Naive B cell (primary cell): ENCODE data around the gene SEZ6. TPM values are rescaled to one million over a fixed set of nuclear protein-coding genes. Genes with fewer than 3 reads are reported as not detected.
A peak's percentile ranks its signal among the peaks of the same experiment; 100 is the strongest.

ENCODE experiments used
- ATAC-seq, 2 donors: fragments of 150-1000 bp; cut with Tn5 transposase; 2 replicates each; pipeline ENCODE4 v1.10.0; 2021; ENCODE audit warnings: low read depth in 2 of 2, mild to moderate bottlenecking in 2 of 2, moderate library complexity in 2 of 2
- DNase-seq: peaks from one replicate; pipeline ENCODE4 v3.0.0; 2022
- H3K27ac Mint-ChIP-seq, 6 donors: one replicate each; pipeline ENCODE4 v1.8.0; 2020 to 2022; ENCODE audit warnings: mild to moderate bottlenecking in 6 of 6, mixed read lengths in 6 of 6, moderate library complexity in 5 of 6, inconsistent platforms in 2 of 6
- H3K27me3 Mint-ChIP-seq, 3 donors: one replicate each; pipeline ENCODE4 v1.8.0; 2021 to 2022; ENCODE audit warnings: mixed read lengths in 3 of 3, mild to moderate bottlenecking in 1 of 3
- H3K36me3 Mint-ChIP-seq, 2 donors: one replicate each; pipeline ENCODE4 v1.8.0; 2020 to 2022; ENCODE audit warnings: mixed read lengths in 2 of 2, inconsistent platforms in 1 of 2, mild to moderate bottlenecking in 1 of 2
- H3K4me1 Mint-ChIP-seq, 3 donors: one replicate each; pipeline ENCODE4 v1.8.0; 2020 to 2022; ENCODE audit warnings: mixed read lengths in 3 of 3, inconsistent platforms in 1 of 3, mild to moderate bottlenecking in 1 of 3, moderate library complexity in 1 of 3
- H3K4me3 Mint-ChIP-seq, 8 donors: one replicate each; pipeline ENCODE4 v1.8.0; 2020 to 2022; ENCODE audit warnings: mild to moderate bottlenecking in 8 of 8, mixed read lengths in 8 of 8, moderate library complexity in 8 of 8, inconsistent platforms in 2 of 8
- H3K9me3 Mint-ChIP-seq, 7 donors: one replicate each; pipeline ENCODE4 v1.8.0; 2020 to 2022; ENCODE audit warnings: mixed read lengths in 7 of 7, mild to moderate bottlenecking in 5 of 7, inconsistent platforms in 2 of 7, moderate library complexity in 1 of 7
- polyA plus RNA-seq, 6 donors: library from polyadenylated mRNA; unstranded; fragments of 300-500 nt; fragmentation: Illumina TruSeq; gene quantifications; one replicate each; pipeline ENCODE4 v1.2.3, GENCODE V29; 2021; ENCODE audit warnings: low read depth in 6 of 6

The SEZ6 gene
- polyA plus RNA-seq, 6 donors from 2014 or later = 0.41 to 3.6 (median 1.7) TPM

DNA sequence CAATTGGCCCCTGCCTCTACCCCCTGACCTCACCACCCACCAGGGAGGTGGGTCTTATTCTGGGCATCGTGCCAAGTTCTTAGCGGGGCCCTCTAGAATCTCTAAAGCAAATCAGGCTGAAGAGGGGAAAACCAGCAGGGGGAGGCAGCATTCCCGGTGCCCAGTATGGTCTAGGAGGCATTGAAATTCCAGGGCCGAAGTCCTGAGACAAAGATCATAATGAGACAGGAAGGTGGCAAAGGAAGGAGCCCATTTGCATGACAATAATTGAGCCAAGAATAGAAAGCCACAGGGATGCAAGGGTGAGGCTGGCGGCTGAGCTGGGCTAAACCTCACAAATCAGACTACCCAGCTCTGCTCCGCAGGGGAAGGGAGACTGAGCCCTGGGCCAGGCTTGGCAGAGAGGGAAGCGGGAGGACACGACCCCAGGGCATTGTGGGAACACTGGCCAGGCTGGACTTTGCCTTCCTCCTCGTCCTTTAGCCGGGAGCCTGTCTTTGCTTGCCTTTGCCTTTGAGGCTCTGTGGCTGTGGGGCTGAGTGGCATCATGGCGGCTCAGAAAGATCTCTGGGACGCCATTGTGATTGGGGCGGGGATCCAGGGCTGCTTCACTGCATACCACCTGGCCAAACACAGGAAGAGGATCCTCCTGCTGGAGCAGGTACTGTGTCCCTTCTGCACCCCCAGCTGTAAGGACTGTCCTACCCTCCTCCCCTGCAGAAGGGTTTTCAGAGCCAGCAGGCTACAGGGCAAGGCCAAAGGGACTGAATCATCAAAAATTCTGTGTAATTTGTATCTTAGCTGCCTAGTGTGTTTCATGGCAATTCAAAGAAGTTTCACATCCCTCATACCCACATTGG lies 37.1 kb upstream of the SEZ6 start, which contains the start of gene PIPOX:
Gene PIPOX (plus strand): TSS at position 463 of the 860 bp plus-strand sequence. CDS start 85 bp downstream, at position 548.
- Mint-ChIP-seq H3K9me3 (no peaks in the 10 kb centered on the region), H3K27me3 (peaks cover 4 to 12% (median 8%) of the 10 kb centered on the region in 3 donors), H3K27ac (peak within 1 kb of the TSS in 3 of 6 donors; percentile 65 to 79 (median 77)), H3K4me1 (peaks cover 15 to 24% (median 17%) of the 10 kb centered on the region in 3 donors), H3K4me3 (peak within 1 kb of the TSS in 5 of 8 donors; percentile 0 to 43 (median 30)), H3K36me3 (no peaks in the 10 kb centered on the region)
- peak; percentile 67 to 87 for ATAC-seq
- DNase-seq = no peak

DNA sequence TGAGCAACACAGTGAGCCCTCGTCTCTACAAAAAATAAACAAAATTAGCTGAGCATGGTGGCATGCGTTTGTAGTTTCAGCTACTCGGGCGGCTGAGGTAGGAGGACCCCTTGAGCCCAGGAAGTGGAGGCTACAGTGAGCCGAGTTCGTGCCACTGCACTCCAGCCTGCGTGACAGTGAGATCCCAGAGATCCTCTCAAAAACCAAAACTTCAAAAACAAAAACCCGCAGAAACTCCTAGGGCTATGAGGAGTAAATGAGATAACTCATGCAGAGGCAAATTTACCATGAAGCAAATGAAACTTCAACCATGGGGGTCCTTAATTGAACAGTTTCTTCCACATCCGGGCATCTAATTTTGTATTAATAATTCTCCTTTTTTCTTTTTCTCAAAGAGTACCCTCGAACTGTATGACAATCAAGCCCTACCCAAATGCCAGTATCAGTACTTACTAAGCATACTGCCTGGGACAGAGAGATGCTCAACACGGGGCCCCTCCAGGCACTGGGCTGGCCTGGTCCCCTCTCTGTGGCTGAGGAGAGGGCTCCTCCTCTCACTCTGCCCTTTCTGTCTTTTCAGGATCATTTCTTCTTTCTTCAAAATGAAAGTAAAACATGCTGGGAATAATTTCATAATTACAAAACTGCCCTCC lies 36.3 kb upstream of the SEZ6 start:
- Mint-ChIP-seq H3K27ac (peak overlapping the region in 1 of 6 donors; percentile 65), H3K9me3 (no peaks in the 10 kb centered on the region), H3K4me3 (peak overlapping the region in 4 of 8 donors; percentile 15 to 43 (median 30)), H3K36me3 (no peaks in the 10 kb centered on the region), H3K27me3 (peaks cover 4 to 12% (median 8%) of the 10 kb centered on the region in 3 donors), H3K4me1 (peaks cover 15 to 24% (median 17%) of the 10 kb centered on the region in 3 donors)
- no peak for DNase-seq
- ATAC-seq = no peak

DNA sequence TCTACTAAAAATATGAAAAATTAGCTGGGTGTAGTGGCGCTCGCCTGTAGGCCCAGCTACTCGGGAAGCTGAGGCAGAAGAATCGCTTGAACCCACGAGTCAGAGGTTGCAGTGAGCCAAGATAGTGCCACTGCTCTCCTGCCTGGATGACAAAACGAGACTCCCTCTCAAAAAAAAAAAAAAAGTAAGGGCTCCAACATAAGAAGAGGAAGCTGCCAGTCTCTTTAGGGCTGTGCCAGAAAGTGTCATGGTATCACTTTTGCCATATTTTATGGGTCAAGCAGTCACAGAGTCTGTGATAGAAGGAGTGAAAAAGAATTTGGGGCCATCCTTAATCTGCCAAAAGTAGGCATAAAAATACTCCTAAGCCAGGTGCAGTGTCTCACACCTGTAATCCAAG lies 35.7 kb upstream of the SEZ6 start:
- H3K27me3 Mint-ChIP-seq = peaks cover 4 to 9% (median 8%) of the 10 kb centered on the region in 3 donors
- no peaks in the 10 kb centered on the region for H3K9me3 Mint-ChIP-seq
- H3K4me1 Mint-ChIP-seq = peaks cover 15 to 24% (median 17%) of the 10 kb centered on the region in 3 donors
- H3K27ac Mint-ChIP-seq = no peak overlapping the region
- no peak for DNase-seq
- H3K36me3 Mint-ChIP-seq = no peaks in the 10 kb centered on the region
- peak overlapping the region in 1 of 8 donors; percentile 54 for H3K4me3 Mint-ChIP-seq
- ATAC-seq = no peak

DNA sequence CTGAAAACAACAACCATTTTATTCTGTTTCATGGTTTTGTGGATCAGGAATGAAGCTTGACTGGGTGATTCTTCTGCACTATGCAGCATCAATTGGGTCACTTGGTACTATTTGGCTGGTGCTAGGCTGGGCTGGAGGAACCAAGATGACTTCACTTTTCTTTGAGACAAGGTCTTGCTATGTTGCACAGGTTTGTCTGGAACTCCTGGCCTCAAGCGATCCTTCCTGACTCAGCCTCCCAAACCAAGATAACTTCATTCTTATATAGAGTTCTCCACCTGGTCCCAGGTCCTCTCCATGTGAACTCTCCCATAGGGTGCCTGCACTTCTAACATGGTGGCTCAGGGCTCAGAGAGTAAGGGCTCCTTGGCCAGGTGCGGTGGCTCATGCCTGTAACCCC lies 35.3 kb upstream of the SEZ6 start:
- no peak for ATAC-seq
- Mint-ChIP-seq H3K27ac (no peak overlapping the region), H3K9me3 (no peaks in the 10 kb centered on the region), H3K4me1 (peaks cover 15 to 24% (median 17%) of the 10 kb centered on the region in 3 donors), H3K36me3 (no peaks in the 10 kb centered on the region), H3K4me3 (peak overlapping the region in 1 of 8 donors; percentile 54), H3K27me3 (peaks cover 4 to 9% (median 4%) of the 10 kb centered on the region in 3 donors)
- no peak for DNase-seq

DNA sequence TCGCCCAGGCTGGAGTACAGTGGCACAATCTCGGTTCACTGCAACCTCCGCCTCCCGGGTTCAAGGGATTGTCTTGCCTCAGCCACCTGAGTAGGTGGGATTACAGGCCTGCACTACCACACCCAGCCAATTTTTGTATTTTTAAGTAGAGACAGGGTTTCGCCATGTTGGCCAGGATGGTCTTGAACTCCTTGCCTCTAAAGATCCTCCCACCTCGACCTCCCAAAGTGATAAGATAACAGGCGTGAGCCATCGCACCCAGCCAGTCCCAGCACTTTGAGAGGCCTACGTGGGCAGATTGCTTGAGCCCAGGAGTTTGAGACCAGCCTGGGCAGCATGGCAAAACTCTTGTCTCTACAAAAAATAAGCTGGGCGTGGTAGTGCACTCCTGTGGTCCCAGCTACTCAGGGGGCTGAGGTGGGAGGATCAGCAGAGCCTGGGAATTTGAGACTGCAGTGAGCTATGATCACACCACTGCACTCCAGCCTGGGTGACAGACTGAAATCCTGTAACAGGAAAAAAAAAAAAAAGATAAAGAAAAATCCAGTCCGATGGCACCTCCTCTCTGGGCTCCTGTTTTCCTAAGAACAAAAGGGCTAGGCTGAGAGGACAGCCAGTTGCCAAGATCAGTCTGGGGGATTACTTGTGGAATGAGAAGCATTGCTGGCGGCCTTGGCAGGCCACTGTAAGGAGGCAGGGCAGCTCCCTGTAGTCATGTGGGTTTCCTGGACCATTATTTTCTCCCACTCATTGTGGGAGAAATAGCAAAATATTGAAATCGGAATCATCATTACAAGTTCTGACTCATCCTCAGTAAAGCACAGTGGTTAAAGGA lies 34.1 kb upstream of the SEZ6 start:
- DNase-seq (no peak), ATAC-seq (no peak)
- peaks cover 3 to 6% (median 4%) of the 10 kb centered on the region in 7 donors for H3K9me3 Mint-ChIP-seq
- H3K27me3 Mint-ChIP-seq = peaks cover 5 to 14% (median 9%) of the 10 kb centered on the region in 3 donors
- peaks cover 15 to 24% (median 17%) of the 10 kb centered on the region in 3 donors for H3K4me1 Mint-ChIP-seq
- H3K4me3 Mint-ChIP-seq = no peak overlapping the region
- H3K27ac Mint-ChIP-seq = no peak overlapping the region
- peaks cover 0 to 5% of the 10 kb centered on the region in 2 donors for H3K36me3 Mint-ChIP-seq

DNA sequence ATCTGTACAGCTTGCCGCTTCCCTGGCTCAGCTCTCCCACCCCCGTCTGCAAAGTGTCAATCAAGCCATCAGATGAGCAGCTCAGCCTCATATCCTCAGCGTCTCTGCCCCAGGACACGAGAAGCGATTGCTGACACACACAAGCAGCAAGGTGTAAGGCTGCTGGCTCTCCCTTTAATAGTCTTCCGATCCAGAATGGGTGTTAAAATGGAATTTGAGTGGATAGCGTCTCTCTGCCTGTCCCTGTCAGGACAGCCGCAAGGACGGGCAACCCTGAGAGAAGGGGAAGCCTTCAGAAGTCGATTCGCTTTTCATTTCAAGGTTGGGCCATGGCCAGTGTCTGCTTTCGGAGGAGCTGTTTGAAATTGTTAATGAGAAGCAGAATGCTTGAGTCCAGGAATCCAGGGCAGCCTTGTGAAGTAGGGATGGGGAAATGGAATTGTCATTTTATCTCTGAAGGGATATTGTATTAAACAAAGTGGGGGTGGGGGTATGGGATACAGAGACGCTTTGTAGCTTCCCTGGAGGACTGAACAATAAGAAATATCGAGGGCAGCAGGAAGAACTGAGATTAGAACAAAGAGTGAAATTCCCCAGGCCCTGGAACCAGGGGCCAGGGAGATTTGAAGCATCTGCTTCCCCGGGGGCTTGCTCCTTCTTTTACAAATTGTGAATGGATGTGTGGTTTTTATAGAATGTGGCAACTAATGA lies 32.4 kb upstream of the SEZ6 start:
- ATAC-seq (no peak), DNase-seq (no peak)
- H3K36me3 Mint-ChIP-seq = peaks cover 0 to 14% of the 10 kb centered on the region in 2 donors
- H3K4me1 Mint-ChIP-seq = peaks cover 10 to 21% (median 12%) of the 10 kb centered on the region in 3 donors
- H3K4me3 Mint-ChIP-seq = no peak overlapping the region
- H3K9me3 Mint-ChIP-seq = peaks cover 7 to 21% (median 15%) of the 10 kb centered on the region in 7 donors
- H3K27ac Mint-ChIP-seq = no peak overlapping the region
- H3K27me3 Mint-ChIP-seq = peaks cover 16 to 27% (median 22%) of the 10 kb centered on the region in 3 donors

DNA sequence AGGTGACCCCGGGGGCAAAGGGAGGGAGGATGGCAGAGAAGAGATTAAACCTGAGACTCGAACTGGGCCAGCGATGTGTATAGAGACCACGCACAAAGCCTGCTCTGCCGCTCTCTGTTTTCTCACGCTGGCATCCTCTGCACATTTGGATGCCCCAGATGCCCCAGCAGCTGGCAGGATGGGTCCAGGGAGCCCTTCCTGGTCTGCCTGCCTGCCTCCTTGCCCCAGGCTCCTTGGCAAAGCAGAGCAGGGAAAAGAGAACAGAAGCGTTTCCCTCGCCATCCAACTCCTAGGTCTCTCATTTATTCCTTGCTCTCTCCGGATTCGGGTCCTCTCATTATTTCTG lies 31.9 kb upstream of the SEZ6 start:
- Mint-ChIP-seq H3K27me3 (peaks cover 19 to 32% (median 27%) of the 10 kb centered on the region in 3 donors), H3K36me3 (peaks cover 0 to 14% of the 10 kb centered on the region in 2 donors), H3K4me1 (peaks cover 5 to 16% (median 7%) of the 10 kb centered on the region in 3 donors), H3K4me3 (no peak overlapping the region), H3K27ac (no peak overlapping the region), H3K9me3 (peaks cover 7 to 21% (median 15%) of the 10 kb centered on the region in 7 donors)
- ATAC-seq (no peak), DNase-seq (no peak)

DNA sequence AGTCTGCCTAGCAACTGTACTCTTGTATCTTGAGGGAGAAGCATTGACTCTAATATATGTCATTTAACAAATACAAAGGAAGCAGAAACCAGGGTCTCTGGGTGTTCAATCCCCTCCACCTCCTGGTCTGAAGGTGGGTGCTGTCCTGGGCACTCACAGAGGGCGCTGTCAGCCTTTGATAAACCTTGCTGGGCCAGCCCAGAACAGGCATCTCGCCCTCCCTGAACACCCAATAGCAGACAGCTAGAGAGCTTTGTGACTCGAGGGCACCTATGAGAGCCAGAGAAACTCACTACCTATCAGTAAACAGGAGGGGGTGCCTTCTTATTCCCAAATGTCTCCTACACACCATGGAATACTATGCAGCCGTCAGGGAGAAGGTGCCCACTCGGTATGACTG lies 30.8 kb upstream of the SEZ6 start:
- no peak overlapping the region for H3K4me3 Mint-ChIP-seq
- ATAC-seq = no peak
- peaks cover 0 to 5% (median 0%) of the 10 kb centered on the region in 3 donors for H3K4me1 Mint-ChIP-seq
- H3K27ac Mint-ChIP-seq = no peak overlapping the region
- H3K36me3 Mint-ChIP-seq = peaks cover 0 to 14% of the 10 kb centered on the region in 2 donors
- DNase-seq = no peak
- peaks cover 31 to 43% (median 38%) of the 10 kb centered on the region in 3 donors for H3K27me3 Mint-ChIP-seq
- peaks cover 7 to 21% (median 15%) of the 10 kb centered on the region in 7 donors for H3K9me3 Mint-ChIP-seq

DNA sequence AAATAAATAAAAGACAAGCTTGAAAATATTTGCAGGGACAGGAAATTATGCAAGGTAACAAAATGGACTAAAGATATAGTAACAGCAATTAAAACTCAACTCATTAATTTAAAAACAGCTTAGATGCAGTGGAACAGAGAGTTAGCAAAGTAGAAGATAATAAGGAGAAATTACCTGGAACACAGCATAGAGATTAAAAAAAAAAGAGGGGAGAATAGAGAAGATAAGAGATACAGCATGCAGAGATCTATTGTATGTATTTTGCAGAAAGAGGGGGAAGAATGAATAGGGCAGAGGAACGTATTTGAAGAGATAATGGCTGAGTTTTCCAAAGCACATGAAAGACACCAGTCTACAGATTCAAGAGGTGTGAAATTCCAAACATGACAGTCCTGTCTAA lies 28.7 kb upstream of the SEZ6 start:
- no peak for DNase-seq
- peaks cover 43 to 57% (median 48%) of the 10 kb centered on the region in 3 donors for H3K27me3 Mint-ChIP-seq
- H3K4me1 Mint-ChIP-seq = no peaks in the 10 kb centered on the region
- H3K36me3 Mint-ChIP-seq = peaks cover 0 to 14% of the 10 kb centered on the region in 2 donors
- peaks cover 7 to 21% (median 15%) of the 10 kb centered on the region in 7 donors for H3K9me3 Mint-ChIP-seq
- H3K27ac Mint-ChIP-seq = no peak overlapping the region
- no peak for ATAC-seq
- no peak overlapping the region for H3K4me3 Mint-ChIP-seq

DNA sequence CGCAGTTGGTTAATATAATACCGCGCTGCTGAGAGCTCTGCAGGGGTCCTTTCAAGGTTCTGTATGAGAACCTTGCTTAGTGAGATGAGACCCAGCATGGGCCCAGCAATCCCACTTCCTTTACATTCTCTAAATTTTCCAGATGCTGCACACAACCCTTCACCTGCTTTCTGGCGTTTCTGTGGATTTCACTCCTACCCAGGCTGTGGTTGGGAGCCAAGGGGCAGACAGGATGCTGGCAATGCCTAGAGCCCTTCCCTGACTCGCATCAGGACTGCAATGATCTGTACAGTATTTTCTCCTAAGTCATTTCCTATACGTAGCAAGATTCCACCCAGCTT lies 27.0 kb upstream of the SEZ6 start:
- Mint-ChIP-seq H3K27ac (no peak overlapping the region), H3K27me3 (peaks cover 56 to 67% (median 57%) of the 10 kb centered on the region in 3 donors), H3K9me3 (peaks cover 7 to 21% (median 15%) of the 10 kb centered on the region in 7 donors), H3K36me3 (peaks cover 0 to 14% of the 10 kb centered on the region in 2 donors), H3K4me1 (no peaks in the 10 kb centered on the region), H3K4me3 (no peak overlapping the region)
- DNase-seq (no peak), ATAC-seq (no peak)

DNA sequence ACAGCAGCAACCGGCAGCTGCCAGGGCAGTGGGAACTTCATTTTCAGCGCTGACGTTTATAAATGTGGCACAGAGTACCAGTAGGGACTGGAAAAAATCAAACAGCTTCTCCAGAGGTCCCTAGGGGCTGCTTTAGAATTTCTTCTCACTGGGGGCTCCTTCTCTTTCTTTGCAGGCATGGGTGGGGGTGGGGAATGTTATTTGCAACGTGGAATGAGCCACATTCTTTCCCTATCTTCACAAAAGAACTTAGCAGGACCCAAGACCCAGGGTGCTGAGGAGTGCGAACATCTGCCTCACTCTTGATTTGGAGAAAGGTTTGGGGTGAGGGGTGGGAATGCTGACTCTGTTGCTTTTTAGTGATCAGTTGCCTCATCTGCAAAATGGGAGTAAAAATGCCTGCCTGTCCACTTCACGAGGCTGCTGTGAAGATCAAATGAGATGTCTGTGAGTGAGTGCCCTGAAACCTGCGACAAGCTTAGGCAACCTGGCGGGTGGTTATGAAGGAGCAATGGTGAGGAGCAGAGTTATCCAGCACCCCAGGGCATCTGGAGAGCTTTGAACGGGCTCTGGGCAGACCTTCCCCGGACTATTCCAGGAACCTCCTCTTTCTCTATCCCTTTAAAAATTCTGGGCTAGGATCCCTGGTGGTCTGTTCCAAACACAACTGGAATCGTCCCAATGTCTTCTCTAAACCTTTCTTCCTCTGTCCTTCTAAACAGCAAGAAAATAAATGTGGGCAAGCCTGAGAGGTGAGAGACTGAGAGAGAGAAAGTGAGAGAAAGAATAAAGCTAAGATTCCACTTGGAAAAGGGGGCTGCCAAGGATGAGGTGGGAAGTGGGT lies 26.4 kb upstream of the SEZ6 start:
- peaks cover 7 to 21% (median 15%) of the 10 kb centered on the region in 7 donors for H3K9me3 Mint-ChIP-seq
- H3K4me3 Mint-ChIP-seq = no peak overlapping the region
- peaks cover 0 to 14% of the 10 kb centered on the region in 2 donors for H3K36me3 Mint-ChIP-seq
- ATAC-seq (no peak), DNase-seq (no peak)
- no peaks in the 10 kb centered on the region for H3K4me1 Mint-ChIP-seq
- H3K27ac Mint-ChIP-seq = no peak overlapping the region
- H3K27me3 Mint-ChIP-seq = peaks cover 60 to 73% (median 62%) of the 10 kb centered on the region in 3 donors

DNA sequence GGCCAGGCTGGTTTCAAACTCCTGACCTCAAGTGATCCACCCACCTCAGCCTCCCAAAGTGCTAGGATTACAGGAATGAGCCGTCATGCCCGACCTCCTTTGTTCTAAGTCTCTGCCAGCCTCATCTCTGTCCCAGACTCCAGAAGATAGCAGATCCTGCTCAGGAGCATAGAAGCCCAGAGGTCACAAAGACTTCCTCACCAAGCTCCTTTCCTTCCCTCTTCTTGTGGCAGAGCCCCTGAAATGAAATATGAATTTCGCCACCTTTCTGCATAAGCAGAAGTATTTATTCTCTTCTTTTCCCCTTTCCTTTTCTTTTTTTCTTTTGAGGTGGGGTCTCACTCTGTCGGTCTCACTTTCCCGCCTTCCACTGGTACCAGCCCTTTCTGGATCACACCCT lies 25.7 kb upstream of the SEZ6 start:
- ATAC-seq = no peak
- DNase-seq = no peak
- no peak overlapping the region for H3K4me3 Mint-ChIP-seq
- H3K4me1 Mint-ChIP-seq = no peaks in the 10 kb centered on the region
- peaks cover 0 to 14% of the 10 kb centered on the region in 2 donors for H3K36me3 Mint-ChIP-seq
- peak overlapping the region in 1 of 6 donors; percentile 6 for H3K27ac Mint-ChIP-seq
- peaks cover 63 to 79% (median 69%) of the 10 kb centered on the region in 3 donors for H3K27me3 Mint-ChIP-seq
- H3K9me3 Mint-ChIP-seq = peaks cover 7 to 21% (median 15%) of the 10 kb centered on the region in 7 donors
